Measurements from ENCODE around the gene SH3RF3.

SH3RF3 gene

GRCh38 chr2:109244750-109245382 lies 115.9 kb downstream of the SH3RF3 start:
- no peak for DNase-seq

- DNase-seq: no peak
Measured at GRCh38 chr2:109246176-109246575, 117.2 kb downstream of the SH3RF3 start.

- DNase-seq: no peak
Measured at GRCh38 chr2:109246616-109247015, 117.6 kb downstream of the SH3RF3 start.

- no peak for DNase-seq
Measured at GRCh38 chr2:109247340-109247739, 118.3 kb downstream of the SH3RF3 start.

- DNase-seq: no peak
Measured at GRCh38 chr2:109247812-109248211, 118.8 kb downstream of the SH3RF3 start.

- no peak for DNase-seq
Measured at GRCh38 chr2:109248590-109248989, 119.6 kb downstream of the SH3RF3 start.

GRCh38 chr2:109253217-109253616 lies 124.2 kb downstream of the SH3RF3 start:
- DNase-seq: no peak

GRCh38 chr2:109254174-109254904 lies 125.3 kb downstream of the SH3RF3 start:
- no peak for DNase-seq

GRCh38 chr2:109255654-109256053 lies 126.6 kb downstream of the SH3RF3 start:
- no peak for DNase-seq

- no peak for DNase-seq
Measured at GRCh38 chr2:109256111-109256510, 127.1 kb downstream of the SH3RF3 start.

GRCh38 chr2:109256921-109257320 lies 127.9 kb downstream of the SH3RF3 start:
- no peak for DNase-seq

- DNase-seq: no peak
Measured at GRCh38 chr2:109257653-109258052, 128.6 kb downstream of the SH3RF3 start.

- DNase-seq: no peak
Measured at GRCh38 chr2:109258376-109258775, 129.4 kb downstream of the SH3RF3 start.

- no peak for DNase-seq
Measured at GRCh38 chr2:109258905-109259540, 130.0 kb downstream of the SH3RF3 start.

GRCh38 chr2:109259671-109260070 lies 130.7 kb downstream of the SH3RF3 start:
- no peak for DNase-seq

- DNase-seq: no peak
Measured at GRCh38 chr2:109260116-109260855, 131.3 kb downstream of the SH3RF3 start.

- no peak for DNase-seq
Measured at GRCh38 chr2:109260886-109261700, 132.1 kb downstream of the SH3RF3 start.

GRCh38 chr2:109261906-109262631 lies 133.1 kb downstream of the SH3RF3 start:
- no peak for DNase-seq

GRCh38 chr2:109264595-109265328 lies 135.8 kb downstream of the SH3RF3 start:
- no peak for DNase-seq

- DNase-seq: no peak
Measured at GRCh38 chr2:109265369-109265768, 136.4 kb downstream of the SH3RF3 start.

- DNase-seq: no peak
Measured at GRCh38 chr2:109265953-109266352, 136.9 kb downstream of the SH3RF3 start.

All from stimulated activated naive CD4-positive, alpha-beta T cell treated with Interleukin-2 at 50 U/mL for 16 hours (primary cell).